ENCODE results near the gene ERC1.

- TF ChIP-seq CTCF (IDR thresholded peaks at IDR 0.05) = no peak
- TF ChIP-seq EP300 (IDR thresholded peaks at IDR 0.05; ENCODE audit: low read depth) = no peak
Observed at GRCh38 chr12:1463073-1463905, 472.3 kb downstream of the ERC1 start.
